ENCODE measurements around the gene LLGL1.

GRCh38 chr17:18250259-18250658 lies 24.8 kb downstream of the LLGL1 start:
- TF ChIP-seq, protein P1, sequence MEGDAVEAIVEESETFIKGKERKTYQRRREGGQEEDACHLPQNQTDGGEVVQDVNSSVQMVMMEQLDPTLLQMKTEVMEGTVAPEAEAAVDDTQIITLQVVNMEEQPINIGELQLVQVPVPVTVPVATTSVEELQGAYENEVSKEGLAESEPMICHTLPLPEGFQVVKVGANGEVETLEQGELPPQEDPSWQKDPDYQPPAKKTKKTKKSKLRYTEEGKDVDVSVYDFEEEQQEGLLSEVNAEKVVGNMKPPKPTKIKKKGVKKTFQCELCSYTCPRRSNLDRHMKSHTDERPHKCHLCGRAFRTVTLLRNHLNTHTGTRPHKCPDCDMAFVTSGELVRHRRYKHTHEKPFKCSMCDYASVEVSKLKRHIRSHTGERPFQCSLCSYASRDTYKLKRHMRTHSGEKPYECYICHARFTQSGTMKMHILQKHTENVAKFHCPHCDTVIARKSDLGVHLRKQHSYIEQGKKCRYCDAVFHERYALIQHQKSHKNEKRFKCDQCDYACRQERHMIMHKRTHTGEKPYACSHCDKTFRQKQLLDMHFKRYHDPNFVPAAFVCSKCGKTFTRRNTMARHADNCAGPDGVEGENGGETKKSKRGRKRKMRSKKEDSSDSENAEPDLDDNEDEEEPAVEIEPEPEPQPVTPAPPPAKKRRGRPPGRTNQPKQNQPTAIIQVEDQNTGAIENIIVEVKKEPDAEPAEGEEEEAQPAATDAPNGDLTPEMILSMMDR (IDR thresholded peaks at IDR 0.05), result no peak
- no peak for TF ChIP-seq POLR2AphosphoS5 (IDR thresholded peaks at IDR 0.05)
- no peak for TF ChIP-seq POLR2A (IDR thresholded peaks at IDR 0.05)
- no peak for TF ChIP-seq EP300 (IDR thresholded peaks at IDR 0.05; ENCODE audit: low read depth)

All from transverse colon (tissue), 4 donors.